Smooth muscle cell (in vitro differentiated cells): Measurements from ENCODE around the gene BRMS1. TPM values are rescaled to one million over a fixed set of nuclear protein-coding genes. Genes with fewer than 3 reads are reported as not detected.

Source experiments
- DNase-seq: peaks from one replicate; lab custom pipeline; 2025; ENCODE audit not compliant: unreplicated experiment; lab: John Stamatoyannopoulos, UW
- H2AFZ ChIP-seq: fragments of 200-600 bp; sonication (generic); 2 replicates; pipeline ENCODE4 v1.6.0; 2016; ENCODE audit warnings: antibody characterized with exemption, low read depth, mild to moderate bottlenecking
- H3F3A ChIP-seq: fragments of 200-600 bp; sonication (generic); 2 replicates; pipeline ENCODE4 v1.6.0; 2017; ENCODE audit warnings: antibody characterized with exemption, low read depth
- H3K27ac ChIP-seq: fragments of 200-600 bp; sonication (generic); 2 replicates; pipeline ENCODE4 v1.5.1; 2016; ENCODE audit warnings: low read depth, mild to moderate bottlenecking
- H3K27me3 ChIP-seq: fragments of 200-600 bp; sonication (generic); 2 replicates; pipeline ENCODE4 v1.6.1; 2016; ENCODE audit warnings: low read depth, mild to moderate bottlenecking
- H3K36me3 ChIP-seq: fragments of 200-600 bp; sonication (generic); 2 replicates; pipeline ENCODE4 v1.5.1; 2016; ENCODE audit warnings: low read depth
- H3K4me1 ChIP-seq: fragments of 200-600 bp; sonication (generic); 2 replicates; pipeline ENCODE4 v1.5.1; 2016; ENCODE audit warnings: low read depth
- H3K4me2 ChIP-seq: fragments of 200-600 bp; sonication (generic); 2 replicates; pipeline ENCODE4 v1.6.0; 2016; ENCODE audit warnings: mild to moderate bottlenecking
- H3K4me3 ChIP-seq: fragments of 200-600 bp; sonication (generic); 2 replicates; pipeline ENCODE4 v1.5.1; 2016; ENCODE audit warnings: mild to moderate bottlenecking
- H3K79me2 ChIP-seq: fragments of 200-600 bp; sonication (generic); 2 replicates; pipeline ENCODE4 v1.6.0; 2016; ENCODE audit warnings: low read depth, mild to moderate bottlenecking
- H3K9ac ChIP-seq: fragments of 200-600 bp; sonication (generic); 2 replicates; pipeline ENCODE4 v1.6.0; 2016; ENCODE audit warnings: low read depth
- H3K9me3 ChIP-seq: fragments of 200-600 bp; sonication (generic); replicated peaks from 2 replicates; pipeline ENCODE4 v1.5.1; 2016; ENCODE audit warnings: low read depth
- H4K20me1 ChIP-seq: fragments of 200-600 bp; sonication (generic); 2 replicates; pipeline ENCODE4 v1.6.0; 2016; ENCODE audit warnings: low read depth
- WGBS: methylation state at CpG from one replicate; pipeline ENCODE4 v1.1.7; 2016; ENCODE audit warnings: low lambda C conversion rate; 5-methylcytosine and 5-hydroxymethylcytosine counted together
- polyA plus RNA-seq: library from polyadenylated mRNA; unstranded; fragments of >200 nt; fragmentation: Nextera tagmentation; extraction: Ambion mirVana; gene quantifications from 2 replicates; pipeline ENCODE4 v1.2.1, GENCODE V29; 2016
- total RNA-seq: library from RNA; depleted of rRNA; stranded (reverse); fragments of >200 nt; gene quantifications from 2 replicates; pipeline ENCODE4 v1.2.3, GENCODE V29; 2014
- TF ChIP-seq, protein P1 (sequence below): fragments of 200-600 bp; sonication (generic); IDR thresholded peaks from 2 replicates; pipeline ENCODE4 v1.5.1; 2017; ENCODE audit warnings: borderline replicate concordance, mild to moderate bottlenecking, antibody characterized with exemption; ENCODE audit not compliant: insufficient read depth, poor library complexity, severe bottlenecking

Gene BRMS1
- total and polyA plus RNA-seq, 2 experiments from 2014 or later: 23.8 to 44.2 TPM

DNA sequence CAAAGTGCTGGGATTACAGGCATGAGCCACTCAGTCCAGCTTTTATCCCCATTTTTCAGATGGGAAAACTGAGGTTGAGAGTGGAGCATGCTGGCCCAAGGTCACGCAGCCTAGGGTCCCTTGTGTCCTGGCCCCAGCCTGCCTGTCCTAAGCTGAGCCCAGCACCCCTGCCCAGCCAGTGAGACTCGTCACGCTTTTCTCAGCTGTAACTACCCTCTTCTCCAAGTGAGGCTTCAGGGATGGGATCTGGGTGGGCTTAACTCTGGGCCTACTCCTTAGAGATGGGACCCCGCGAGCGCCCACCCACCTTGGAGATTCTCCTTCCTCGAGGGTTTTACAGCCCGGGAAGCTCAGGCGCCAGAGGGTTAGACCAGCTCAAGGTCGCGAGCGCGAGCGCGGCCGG is 53.6 kb downstream of the BRMS1 start:
- whole genome bisulfite sequencing: 22% methylated on average over 15 of the region's 16 CpGs
- H3K4me3 ChIP-seq: peak overlapping the region; percentile 23
- H3K36me3 ChIP-seq: no peaks in the 10 kb centered on the region
- H3K27me3 ChIP-seq: peaks cover 35% of the 10 kb centered on the region
- H3K4me2 ChIP-seq: peak overlapping the region; percentile 68
- no peaks in the 10 kb centered on the region for H3F3A ChIP-seq
- H3K27ac ChIP-seq: no peak overlapping the region
- TF ChIP-seq, protein P1, sequence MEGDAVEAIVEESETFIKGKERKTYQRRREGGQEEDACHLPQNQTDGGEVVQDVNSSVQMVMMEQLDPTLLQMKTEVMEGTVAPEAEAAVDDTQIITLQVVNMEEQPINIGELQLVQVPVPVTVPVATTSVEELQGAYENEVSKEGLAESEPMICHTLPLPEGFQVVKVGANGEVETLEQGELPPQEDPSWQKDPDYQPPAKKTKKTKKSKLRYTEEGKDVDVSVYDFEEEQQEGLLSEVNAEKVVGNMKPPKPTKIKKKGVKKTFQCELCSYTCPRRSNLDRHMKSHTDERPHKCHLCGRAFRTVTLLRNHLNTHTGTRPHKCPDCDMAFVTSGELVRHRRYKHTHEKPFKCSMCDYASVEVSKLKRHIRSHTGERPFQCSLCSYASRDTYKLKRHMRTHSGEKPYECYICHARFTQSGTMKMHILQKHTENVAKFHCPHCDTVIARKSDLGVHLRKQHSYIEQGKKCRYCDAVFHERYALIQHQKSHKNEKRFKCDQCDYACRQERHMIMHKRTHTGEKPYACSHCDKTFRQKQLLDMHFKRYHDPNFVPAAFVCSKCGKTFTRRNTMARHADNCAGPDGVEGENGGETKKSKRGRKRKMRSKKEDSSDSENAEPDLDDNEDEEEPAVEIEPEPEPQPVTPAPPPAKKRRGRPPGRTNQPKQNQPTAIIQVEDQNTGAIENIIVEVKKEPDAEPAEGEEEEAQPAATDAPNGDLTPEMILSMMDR: no peak
- H3K4me1 ChIP-seq: peaks cover 15% of the 10 kb centered on the region
- no peak overlapping the region for H3K9ac ChIP-seq
- no peaks in the 10 kb centered on the region for H3K9me3 ChIP-seq
- no peak overlapping the region for H2AFZ ChIP-seq
- no peak for DNase-seq
- peaks cover 17% of the 10 kb centered on the region for H4K20me1 ChIP-seq
- peaks cover 23% of the 10 kb centered on the region for H3K79me2 ChIP-seq

DNA sequence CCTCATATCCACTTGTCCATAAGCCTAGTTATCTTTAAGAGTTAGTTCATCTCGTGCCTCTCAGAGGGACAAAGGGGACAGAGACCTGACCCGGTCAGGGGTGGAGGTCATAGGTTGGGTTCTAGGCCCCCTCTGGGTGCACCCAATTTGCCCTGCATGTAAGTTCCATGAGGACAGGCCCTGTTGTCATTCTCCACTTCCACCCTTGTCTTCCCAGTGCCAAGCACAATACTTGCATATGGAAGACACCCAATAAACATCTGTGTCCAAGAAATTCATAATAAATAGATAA is 54.6 kb downstream of the BRMS1 start:
- H3K4me2 ChIP-seq: peak overlapping the region; percentile 84
- peaks cover 31% of the 10 kb centered on the region for H3K79me2 ChIP-seq
- H3K36me3 ChIP-seq: no peaks in the 10 kb centered on the region
- no peak overlapping the region for H3K9ac ChIP-seq
- H2AFZ ChIP-seq: no peak overlapping the region
- no peak for DNase-seq
- H3K27me3 ChIP-seq: peaks cover 35% of the 10 kb centered on the region
- peak overlapping the region; percentile 71 for H3K4me3 ChIP-seq
- H3K4me1 ChIP-seq: peaks cover 15% of the 10 kb centered on the region
- 89% methylated on average over 2 of the region's 2 CpGs for WGBS
- H4K20me1 ChIP-seq: peaks cover 27% of the 10 kb centered on the region
- TF ChIP-seq, protein P1: no peak
- H3K27ac ChIP-seq: no peak overlapping the region
- no peaks in the 10 kb centered on the region for H3K9me3 ChIP-seq
- no peaks in the 10 kb centered on the region for H3F3A ChIP-seq

DNA sequence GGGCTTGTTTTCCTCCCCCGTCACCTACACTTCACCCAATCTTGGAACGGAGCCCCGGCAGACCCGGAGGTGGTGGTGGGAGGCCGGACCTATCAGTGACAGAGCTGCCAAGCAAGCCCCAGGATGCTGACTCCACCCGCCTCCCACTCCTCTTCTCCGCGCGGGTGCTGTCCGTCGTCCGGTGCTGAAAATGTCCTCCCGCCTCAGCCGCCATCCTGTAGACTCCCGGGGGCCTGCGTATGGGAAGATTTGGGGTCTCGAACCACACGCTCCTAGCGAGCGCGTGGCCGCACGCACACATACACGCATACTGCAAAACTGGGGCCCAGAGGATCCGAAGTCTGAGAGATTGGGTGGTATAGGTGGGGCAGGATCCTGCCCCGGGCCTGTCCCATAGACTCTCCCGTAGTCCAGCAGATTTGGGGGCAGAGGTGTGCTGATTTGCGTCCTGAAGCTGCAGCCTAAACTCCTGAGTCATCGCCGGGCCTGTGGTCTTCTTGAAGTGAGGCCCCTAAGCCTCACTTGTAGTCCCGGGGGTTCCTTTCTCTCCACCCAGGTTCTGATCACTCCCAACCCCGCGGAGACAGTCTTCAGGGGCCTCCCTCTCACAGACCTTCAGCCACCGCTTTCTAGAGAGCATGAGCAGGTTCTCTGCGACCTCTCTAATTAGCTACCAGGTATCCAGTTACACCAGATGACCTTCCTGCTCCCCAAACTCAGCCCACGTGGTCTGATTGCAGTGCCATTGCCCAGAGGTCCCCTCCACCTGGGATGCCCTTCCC is 55.2 kb downstream of the BRMS1 start:
- DNase-seq: peak; percentile 92
- Histone ChIP-seq H3K27ac (peak overlapping the region; percentile 93), H2AFZ (no peak overlapping the region), H3K79me2 (peaks cover 35% of the 10 kb centered on the region), H3K27me3 (peaks cover 35% of the 10 kb centered on the region), H3K4me2 (peak overlapping the region; percentile 84), H3K9ac (peak overlapping the region; percentile 84), H3F3A (no peaks in the 10 kb centered on the region), H3K9me3 (no peaks in the 10 kb centered on the region), H3K4me1 (peaks cover 15% of the 10 kb centered on the region), H3K36me3 (no peaks in the 10 kb centered on the region), H3K4me3 (peak overlapping the region; percentile 71), H4K20me1 (peaks cover 32% of the 10 kb centered on the region)
- 19% methylated on average over 36 of the region's 36 CpGs for WGBS
- TF ChIP-seq, protein P1: no peak
